SK-MEL-5 (cell line): ENCODE results near the gene ZNF396. TPM values are rescaled to one million over a fixed set of nuclear protein-coding genes. Genes with fewer than 3 reads are reported as not detected.

ENCODE experiments used
- DNase-seq: peaks from one replicate; pipeline ENCODE4 v3.0.0-alpha.2; 2016; ENCODE audit warnings: low read depth, low spot score
- in situ Hi-C: cut with HindIII; loops from 2 replicates; pipeline ENCODE4 v1.10.0; 2016; ENCODE audit warnings: low sequenced_read_pairs, high pct_unique_total_duplicates, low pct_unique_long_range_greater_than_20kb
- total RNA-seq: library from RNA; depleted of rRNA; stranded (reverse); fragments of >200 nt; shearing (Covaris generic); gene quantifications from 2 replicates; pipeline ENCODE4 v1.2.3, GENCODE V29; 2014; rRNA removed

Gene ZNF396
- total RNA-seq, 1 experiment from 2014 or later = 5.1 TPM

- no peak for DNase-seq
- in situ Hi-C loops = no loop called here
These were observed 54.4 kb downstream of the ZNF396 start for GRCh38 chr18:35322486-35323458.

Other genes with a start within 250 kb of the ZNF396 start
- 16.8 and 18.3 TPM in 2 replicates for gene ZNF397, start 136.3 kb downstream of the ZNF396 start, total RNA-seq
- gene ZSCAN30, start 87.1 kb downstream of the ZNF396 start, total RNA-seq = 3.7 and 4.2 TPM in 2 replicates
- gene ZNF24, start 32.9 kb downstream of the ZNF396 start, total RNA-seq = 62.9 and 64.7 TPM in 2 replicates
- gene INO80C, start 120.6 kb upstream of the ZNF396 start, total RNA-seq = 1.8 and 2.2 TPM in 2 replicates
- gene GALNT1, start 204.4 kb upstream of the ZNF396 start, total RNA-seq = 68.8 and 73.2 TPM in 2 replicates